OCI-LY3 (cell line): ENCODE measurements around the gene ZDHHC19.

ENCODE experiments used
- CTCF ChIP-seq: fragments of 200-600, 300-600 bp; sonication (generic); IDR thresholded peaks from 2 replicates; pipeline ENCODE4 v1.5.1; 2014; ENCODE audit warnings: antibody characterized with exemption, low read length, low read depth
- EZH2phosphoT487 ChIP-seq: fragments of 200-600 bp; shearing (Covaris generic); IDR thresholded peaks from 2 replicates; pipeline ENCODE4 v1.6.1; 2018; ENCODE audit warnings: antibody characterized with exemption, mixed run types, low read depth

GRCh38 chr3:196159952-196160804, 51.0 kb downstream of the ZDHHC19 start:
- TF ChIP-seq CTCF (no peak), EZH2phosphoT487 (no peak)
